Chondrocyte (in vitro differentiated cells): ENCODE data around the gene CCDC8. TPM values are rescaled to one million over a fixed set of nuclear protein-coding genes. Genes with fewer than 3 reads are reported as not detected.

Experiments used
- DNase-seq: peaks from one replicate; pipeline ENCODE4 v3.0.0; 2021; ENCODE audit warnings: mixed read lengths, low spot score
- H3K27ac Mint-ChIP-seq: one replicate; pipeline ENCODE4 v1.8.0; 2021; ENCODE audit warnings: mild to moderate bottlenecking, moderate library complexity, mixed read lengths; ENCODE audit not compliant: unreplicated experiment
- H3K27me3 Mint-ChIP-seq: 2 replicates; pipeline ENCODE4 v1.8.0; 2021; ENCODE audit warnings: low read depth, mixed read lengths
- H3K36me3 Mint-ChIP-seq: 2 replicates; pipeline ENCODE4 v1.8.0; 2021; ENCODE audit warnings: low read depth, mixed read lengths
- H3K4me1 Mint-ChIP-seq: 2 replicates; pipeline ENCODE4 v1.8.0; 2021; ENCODE audit warnings: low read depth, mild to moderate bottlenecking, mixed read lengths
- H3K4me3 Mint-ChIP-seq: one replicate; pipeline ENCODE4 v1.8.0; 2021; ENCODE audit warnings: mild to moderate bottlenecking, moderate library complexity, mixed read lengths; ENCODE audit not compliant: unreplicated experiment
- H3K9me3 Mint-ChIP-seq: 2 replicates; pipeline ENCODE4 v1.8.0; 2021; ENCODE audit warnings: low read depth, mixed read lengths
- total RNA-seq: library from RNA; stranded (reverse); gene quantifications from 3 replicates; pipeline ENCODE4 v1.2.1, GENCODE V29; 2021
- TF ChIP-seq, protein P1 (sequence below): fragments of 200-600 bp; sonication (generic); IDR thresholded peaks from 2 replicates; pipeline ENCODE4 v1.5.0; 2021; ENCODE audit warnings: antibody characterized with exemption, mild to moderate bottlenecking, moderate library complexity

Gene CCDC8
- total RNA-seq, 1 donor from 2014 or later, result 39.3 TPM

- DNase-seq, result no peak
- H3K4me1 Mint-ChIP-seq, result peaks cover 24% of the 10 kb centered on the region
- peaks cover 7% of the 10 kb centered on the region for H3K9me3 Mint-ChIP-seq
- TF ChIP-seq, protein P1, sequence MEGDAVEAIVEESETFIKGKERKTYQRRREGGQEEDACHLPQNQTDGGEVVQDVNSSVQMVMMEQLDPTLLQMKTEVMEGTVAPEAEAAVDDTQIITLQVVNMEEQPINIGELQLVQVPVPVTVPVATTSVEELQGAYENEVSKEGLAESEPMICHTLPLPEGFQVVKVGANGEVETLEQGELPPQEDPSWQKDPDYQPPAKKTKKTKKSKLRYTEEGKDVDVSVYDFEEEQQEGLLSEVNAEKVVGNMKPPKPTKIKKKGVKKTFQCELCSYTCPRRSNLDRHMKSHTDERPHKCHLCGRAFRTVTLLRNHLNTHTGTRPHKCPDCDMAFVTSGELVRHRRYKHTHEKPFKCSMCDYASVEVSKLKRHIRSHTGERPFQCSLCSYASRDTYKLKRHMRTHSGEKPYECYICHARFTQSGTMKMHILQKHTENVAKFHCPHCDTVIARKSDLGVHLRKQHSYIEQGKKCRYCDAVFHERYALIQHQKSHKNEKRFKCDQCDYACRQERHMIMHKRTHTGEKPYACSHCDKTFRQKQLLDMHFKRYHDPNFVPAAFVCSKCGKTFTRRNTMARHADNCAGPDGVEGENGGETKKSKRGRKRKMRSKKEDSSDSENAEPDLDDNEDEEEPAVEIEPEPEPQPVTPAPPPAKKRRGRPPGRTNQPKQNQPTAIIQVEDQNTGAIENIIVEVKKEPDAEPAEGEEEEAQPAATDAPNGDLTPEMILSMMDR, result no peak
- peaks cover 3% of the 10 kb centered on the region for H3K36me3 Mint-ChIP-seq
- H3K27me3 Mint-ChIP-seq, result no peaks in the 10 kb centered on the region
- no peak overlapping the region for H3K4me3 Mint-ChIP-seq
- H3K27ac Mint-ChIP-seq, result no peak overlapping the region
These were observed 35.9 kb upstream of the CCDC8 start for GRCh38 chr19:46449228-46449627.

DNA sequence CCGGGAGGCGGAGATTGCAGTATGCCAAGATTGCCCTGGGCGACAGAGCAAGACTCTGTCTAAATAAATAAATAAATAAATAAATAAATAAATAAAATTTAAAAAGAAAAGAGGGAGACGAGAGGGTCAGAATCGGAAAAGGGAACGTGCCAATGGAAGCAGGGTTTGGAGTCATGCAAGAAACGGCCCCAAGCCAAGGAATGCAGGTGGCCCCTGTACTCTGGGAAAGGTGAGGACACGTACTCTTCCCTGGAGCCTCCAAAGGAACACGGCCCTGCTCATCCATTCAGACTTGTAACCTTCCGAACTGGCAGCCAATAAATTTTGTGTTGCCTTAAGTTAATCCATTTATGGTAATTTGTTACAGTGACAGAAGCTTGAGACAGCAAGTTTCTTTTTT lies 35.2 kb upstream of the CCDC8 start:
- Mint-ChIP-seq H3K4me1 (peaks cover 24% of the 10 kb centered on the region), H3K9me3 (peaks cover 7% of the 10 kb centered on the region), H3K4me3 (no peak overlapping the region), H3K36me3 (peaks cover 3% of the 10 kb centered on the region), H3K27ac (no peak overlapping the region), H3K27me3 (no peaks in the 10 kb centered on the region)
- TF ChIP-seq, protein P1, result no peak
- DNase-seq, result no peak

DNA sequence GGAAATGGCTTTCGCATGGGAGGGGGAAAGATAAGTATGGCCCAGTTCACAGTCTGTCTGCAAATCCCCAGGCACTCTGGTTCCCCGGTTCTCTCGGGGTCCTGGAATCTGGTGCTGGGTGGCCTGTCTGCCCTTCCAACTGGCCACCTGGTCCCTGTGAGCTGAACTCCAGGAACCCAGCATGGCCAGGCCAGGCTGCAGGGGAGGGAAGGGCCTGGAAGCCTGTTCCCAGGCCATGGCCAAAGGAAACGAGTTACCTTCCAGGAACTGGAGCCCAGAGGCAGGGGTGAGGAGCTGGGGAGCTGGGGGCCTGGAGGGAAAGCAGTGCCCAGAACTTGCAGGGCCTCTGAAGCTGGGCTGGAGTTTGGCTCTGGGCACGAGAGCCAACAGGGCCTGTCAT lies 34.5 kb upstream of the CCDC8 start:
- peaks cover 3% of the 10 kb centered on the region for H3K36me3 Mint-ChIP-seq
- H3K4me1 Mint-ChIP-seq, result peaks cover 30% of the 10 kb centered on the region
- peak overlapping the region; percentile 68 for H3K27ac Mint-ChIP-seq
- TF ChIP-seq, protein P1, result no peak
- no peak overlapping the region for H3K4me3 Mint-ChIP-seq
- H3K27me3 Mint-ChIP-seq, result no peaks in the 10 kb centered on the region
- peaks cover 7% of the 10 kb centered on the region for H3K9me3 Mint-ChIP-seq
- DNase-seq, result no peak

DNA sequence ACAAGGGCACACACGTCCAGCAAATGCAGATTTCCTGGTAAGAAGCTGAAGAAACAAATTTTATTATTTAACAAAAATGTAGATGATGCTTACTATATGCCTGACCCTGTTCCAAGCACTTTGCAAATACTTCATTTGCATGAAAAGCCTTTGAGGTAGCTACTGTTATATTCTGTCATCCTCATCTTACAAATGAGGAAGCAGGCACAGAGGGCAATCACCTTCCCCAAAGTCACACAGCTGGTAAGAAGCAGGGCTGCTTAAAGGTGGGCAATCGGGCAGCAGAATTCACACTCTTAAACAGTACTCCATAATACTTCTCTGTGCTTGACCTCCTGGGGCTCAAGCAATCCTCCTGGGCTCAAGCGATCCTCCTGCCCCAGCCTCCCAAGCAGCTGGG lies 33.6 kb upstream of the CCDC8 start:
- DNase-seq, result no peak
- Mint-ChIP-seq H3K4me3 (no peak overlapping the region), H3K27ac (no peak overlapping the region), H3K4me1 (peaks cover 35% of the 10 kb centered on the region), H3K36me3 (peaks cover 3% of the 10 kb centered on the region), H3K9me3 (peaks cover 7% of the 10 kb centered on the region), H3K27me3 (no peaks in the 10 kb centered on the region)
- TF ChIP-seq, protein P1, result no peak

GRCh38 chr19:46446021-46446420 lies 32.7 kb upstream of the CCDC8 start:
- no peak overlapping the region for H3K4me3 Mint-ChIP-seq
- H3K27ac Mint-ChIP-seq, result no peak overlapping the region

More at GRCh38 chr19:46446021-46446420, 32.7 kb upstream of the CCDC8 start:
- Mint-ChIP-seq H3K27me3 (no peaks in the 10 kb centered on the region), H3K36me3 (peaks cover 3% of the 10 kb centered on the region), H3K9me3 (peaks cover 7% of the 10 kb centered on the region), H3K4me1 (peaks cover 32% of the 10 kb centered on the region)
- DNase-seq, result no peak
- TF ChIP-seq, protein P1, result no peak
